SK-N-SH (cell line): ENCODE results near the gene DAB2IP. TPM values are rescaled to one million over a fixed set of nuclear protein-coding genes. Genes with fewer than 3 reads are reported as not detected.

Experiments
- CTCF ChIA-PET: fragments of 300-600, 350-600 bp; formaldehyde crosslinking; extraction: SDS; loops from one replicate; lab custom pipeline; 2021; lab: Yijun Ruan, JAX
- POLR2A ChIA-PET: fragments of 350-600 bp; sonication (Branson Sonifier 250); formaldehyde crosslinking; extraction: SDS; loops from one replicate; lab custom pipeline; 2020; ENCODE audit warnings: antibody characterized with exemption, inconsistent platforms; lab: Yijun Ruan, JAX
- DNase-seq: peaks from one replicate; pipeline ENCODE4 v3.0.0; 2012
- H2AFZ ChIP-seq: fragments of 200-600 bp; sonication (generic); 2 replicates; pipeline ENCODE4 v1.8.1; 2016; ENCODE audit warnings: antibody characterized with exemption, mild to moderate bottlenecking, low read depth
- H3F3A ChIP-seq: fragments of 200-600 bp; sonication (generic); replicated peaks from 2 replicates; pipeline ENCODE3; 2016; ENCODE audit warnings: antibody characterized with exemption, mild to moderate bottlenecking; ENCODE audit not compliant: insufficient read depth
- H3K27ac ChIP-seq, 2 experiments: fragments of 200-500 bp in 1 of 2; fragments of 200-600 bp in 1 of 2; sonication (Bioruptor generic) in 1 of 2; sonication (generic), shearing (Covaris generic) in 1 of 2; 2 replicates each; pipeline versions ENCODE4 v1.5.1 to v1.6.1; 2014 to 2016; ENCODE audit warnings: low read depth in 2 of 2, inconsistent platforms in 1 of 2, low read length in 1 of 2, mild to moderate bottlenecking in 1 of 2, mixed read lengths in 1 of 2
- H3K27me3 ChIP-seq: fragments of 200-600 bp; sonication (generic), shearing (Covaris generic); 2 replicates; pipeline ENCODE4 v1.6.1; 2016; ENCODE audit warnings: mixed run types; ENCODE audit not compliant: insufficient read depth
- H3K36me3 ChIP-seq, 2 experiments: fragments of 200-500 bp in 1 of 2; fragments of 200-600 bp in 1 of 2; sonication (Bioruptor generic) in 1 of 2; sonication (generic) in 1 of 2; replicated peaks in 1 of 2; 2 replicates each; pipeline versions ENCODE3 to v1.5.1; 2014 to 2016; ENCODE audit warnings: low read length in 1 of 2, mild to moderate bottlenecking in 1 of 2; ENCODE audit not compliant: insufficient read depth in 2 of 2, control insufficient read depth in 1 of 2
- H3K4me1 ChIP-seq, 2 experiments: fragments of 200-500 bp in 1 of 2; fragments of 200-600 bp in 1 of 2; sonication (Bioruptor generic) in 1 of 2; sonication (generic), shearing (Covaris generic) in 1 of 2; 2 replicates each; pipeline versions ENCODE4 v1.5.1 to v1.6.1; 2014 to 2016; ENCODE audit warnings: low read depth in 1 of 2, low read length in 1 of 2, mixed run types in 1 of 2; ENCODE audit not compliant: insufficient read depth in 2 of 2, control insufficient read depth in 1 of 2
- H3K4me2 ChIP-seq: fragments of 200-600 bp; sonication (generic), shearing (Covaris generic); 2 replicates; pipeline ENCODE4 v1.6.1; 2017; ENCODE audit warnings: mixed run types
- H3K4me3 ChIP-seq, 2 experiments: fragments of 200-500 bp in 1 of 2; fragments of 200-600 bp in 1 of 2; sonication (Bioruptor generic) in 1 of 2; sonication (generic), shearing (Covaris generic) in 1 of 2; 2 replicates each; pipeline versions ENCODE4 v1.5.1 to v1.8.1; 2014 to 2016; ENCODE audit warnings: low read depth in 2 of 2, inconsistent platforms in 1 of 2, low read length in 1 of 2, mild to moderate bottlenecking in 1 of 2, mixed read lengths in 1 of 2, moderate library complexity in 1 of 2
- H3K79me2 ChIP-seq: fragments of 200-600 bp; sonication (generic); 2 replicates; pipeline ENCODE4 v1.8.1; 2017; ENCODE audit warnings: mild to moderate bottlenecking; ENCODE audit not compliant: insufficient read depth
- H3K9ac ChIP-seq: fragments of 200-600 bp; sonication (generic); 2 replicates; pipeline ENCODE4 v1.6.1; 2017; ENCODE audit warnings: mixed run types
- H3K9me2 ChIP-seq: fragments of 200-600 bp; sonication (generic); 2 replicates; pipeline ENCODE4 v1.6.1; 2017; ENCODE audit warnings: mixed run types
- H3K9me3 ChIP-seq: fragments of 200-600 bp; sonication (generic); 2 replicates; pipeline ENCODE4 v1.6.1; 2017; ENCODE audit warnings: mixed run types, mild to moderate bottlenecking, moderate library complexity
- H4K20me1 ChIP-seq: fragments of 200-600 bp; sonication (generic); 2 replicates; pipeline ENCODE4 v1.6.1; 2017; ENCODE audit warnings: mild to moderate bottlenecking, mixed run types; ENCODE audit not compliant: insufficient read depth
- CTCF ChIP-seq: fragments of 200-600 bp; sonication (generic); IDR thresholded peaks from 2 replicates; pipeline ENCODE4 v1.6.1; 2017; ENCODE audit warnings: antibody characterized with exemption, mild to moderate bottlenecking, moderate library complexity
- ELF1 ChIP-seq: IDR thresholded peaks from 2 replicates; pipeline ENCODE4 v1.4.0; 2012
- EP300 ChIP-seq, 2 experiments: IDR thresholded peaks; 2 replicates each; pipeline versions ENCODE4 v1.4.0 to v1.6.1; 2012; ENCODE audit warnings: borderline replicate concordance in 1 of 2, low read depth in 1 of 2, low read length in 1 of 2
- FOXJ3 ChIP-seq: sonication (generic); formaldehyde crosslinking; IDR thresholded peaks from 2 replicates; pipeline ENCODE4 v1.5.1; 2020; ENCODE audit warnings: mild to moderate bottlenecking, missing genetic modification reagents
- IRF3 ChIP-seq: fragments of 150-350 bp; IDR thresholded peaks from 2 replicates; pipeline ENCODE4 v1.6.1; 2016; ENCODE audit warnings: mild to moderate bottlenecking, low read depth, low read length
- JUND ChIP-seq: IDR thresholded peaks from 2 replicates; pipeline ENCODE4 v1.4.0; 2012
- MXI1 ChIP-seq: IDR thresholded peaks from 2 replicates; pipeline ENCODE4 v1.6.1; 2012; ENCODE audit warnings: mild to moderate bottlenecking, low read depth, low read length, improper control_type of control experiment
- NRF1 ChIP-seq: IDR thresholded peaks from 2 replicates; pipeline ENCODE4 v1.6.1; 2012; ENCODE audit warnings: low read depth, mild to moderate bottlenecking, low read length
- POLR2AphosphoS5 ChIP-seq: IDR thresholded peaks from 2 replicates; pipeline ENCODE4 v1.6.1; 2012; ENCODE audit warnings: low read depth, low read length
- RAD21 ChIP-seq: IDR thresholded peaks from 2 replicates; pipeline ENCODE4 v1.6.1; 2012; ENCODE audit warnings: mild to moderate bottlenecking, low read length
- RFX5 ChIP-seq: IDR thresholded peaks from 2 replicates; pipeline ENCODE4 v1.6.1; 2012; ENCODE audit warnings: mild to moderate bottlenecking, improper control_type of control experiment, low read length
- RXRA ChIP-seq: IDR thresholded peaks from 2 replicates; pipeline ENCODE4 v1.4.0; 2012; ENCODE audit warnings: low read depth, mild to moderate bottlenecking, borderline replicate concordance
- SIN3A ChIP-seq: IDR thresholded peaks from 2 replicates; pipeline ENCODE4 v1.6.1; 2012; ENCODE audit warnings: low read depth, mild to moderate bottlenecking, low read length, moderate library complexity, borderline replicate concordance
- TAF1 ChIP-seq: IDR thresholded peaks from 2 replicates; pipeline ENCODE4 v1.6.1; 2012; ENCODE audit warnings: low read depth, mild to moderate bottlenecking, low read length, moderate library complexity, borderline replicate concordance
- TCF12 ChIP-seq: IDR thresholded peaks from 2 replicates; pipeline ENCODE4 v1.4.0; 2012
- TEAD4 ChIP-seq: IDR thresholded peaks from 2 replicates; pipeline ENCODE4 v1.4.0; 2012; ENCODE audit warnings: mild to moderate bottlenecking, borderline replicate concordance; ENCODE audit not compliant: insufficient read depth
- USF1 ChIP-seq: IDR thresholded peaks from 2 replicates; pipeline ENCODE4 v1.4.0; 2012; ENCODE audit warnings: low read depth, borderline replicate concordance
- YY1 ChIP-seq: IDR thresholded peaks from 2 replicates; pipeline ENCODE4 v1.4.0; 2012; ENCODE audit warnings: low read depth, mild to moderate bottlenecking
- WGBS: methylation state at CpG from one replicate; pipeline ENCODE4 v1.1.6; 2017; ENCODE audit warnings: low lambda C conversion rate; 5-methylcytosine and 5-hydroxymethylcytosine counted together
- polyA plus RNA-seq, 3 experiments: library from polyadenylated mRNA; depleted of rRNA; stranded (reverse); fragments of >200 nt; gene quantifications; 2 replicates each; pipeline ENCODE4 v1.2.3, GENCODE V29; 2012

DAB2IP gene
- polyA plus RNA-seq, 1 of the 3 experiments (the other 2 are of a cell fraction), result 21.4 TPM

GRCh38 chr9:121688681-121689080 lies 37.2 kb downstream of the DAB2IP start (continued):
- no peak for TF ChIP-seq IRF3
- TF ChIP-seq FOXJ3 (CRISPR knock-in tag), result no peak

- H3K27ac ChIP-seq, result no peak overlapping the region
- H3K4me3 ChIP-seq, result no peak overlapping the region
- DNase-seq, result no peak
- peaks cover 34% of the 10 kb centered on the region for H4K20me1 ChIP-seq
- no peaks in the 10 kb centered on the region for H3K79me2 ChIP-seq
- CTCF ChIA-PET, result interaction anchor here (0.7 to 4.7 kb wide), 13 partner anchors 9 to 306 kb away, joined by 3 to 14 read pairs (median 4); no protein-coding TSS in a partner anchor
- TF ChIP-seq TCF12 (no peak), CTCF (no peak), SIN3A (no peak), USF1 (no peak)
- no peaks in the 10 kb centered on the region for H3K36me3 ChIP-seq
- no peaks in the 10 kb centered on the region for H3K27me3 ChIP-seq
- POLR2A ChIA-PET, result no interaction called here
- H3K9me2 ChIP-seq, result no peaks in the 10 kb centered on the region
- H3K4me1 ChIP-seq, result peaks cover 12 to 14% of the 10 kb centered on the region in 2 experiments; a peak in 3 of 4 replicates
- 93% methylated on average over 8 of the region's 9 CpGs for WGBS
- peaks cover 30% of the 10 kb centered on the region for H3F3A ChIP-seq
- no peak overlapping the region for H3K9ac ChIP-seq
- no peak overlapping the region for H3K4me2 ChIP-seq
- no peaks in the 10 kb centered on the region for H3K9me3 ChIP-seq
- H2AFZ ChIP-seq, result no peak overlapping the region
Measured at GRCh38 chr9:121689461-121690157, 38.2 kb downstream of the DAB2IP start.

- no peak for DNase-seq
- Histone ChIP-seq H3K4me3 (no peak overlapping the region), H3F3A (peaks cover 30% of the 10 kb centered on the region), H3K79me2 (no peaks in the 10 kb centered on the region), H3K9ac (no peak overlapping the region), H3K9me2 (no peaks in the 10 kb centered on the region), H4K20me1 (peaks cover 34% of the 10 kb centered on the region), H3K27ac (no peak overlapping the region; a peak in 1 of 4 replicates), H3K27me3 (no peaks in the 10 kb centered on the region), H3K9me3 (no peaks in the 10 kb centered on the region), H3K36me3 (no peaks in the 10 kb centered on the region), H3K4me1 (peaks cover 14 to 18% of the 10 kb centered on the region in 2 experiments; a peak in 3 of 4 replicates), H2AFZ (no peak overlapping the region), H3K4me2 (no peak overlapping the region)
- WGBS, result 95% methylated on average over 6 of the region's 8 CpGs
- TF ChIP-seq NRF1, result no peak
- TF ChIP-seq EP300 (IDR thresholded peaks at IDR 0.05; ENCODE audit: borderline replicate concordance in 1 of 2, low read depth in 1 of 2, low read length in 1 of 2), result no peak
- TF ChIP-seq SIN3A, result no peak
- TF ChIP-seq RXRA, result no peak
- no peak for TF ChIP-seq POLR2AphosphoS5
- no peak for TF ChIP-seq RFX5
- no peak for TF ChIP-seq TAF1
- no peak for TF ChIP-seq MXI1
- TF ChIP-seq TCF12, result no peak
- no peak for TF ChIP-seq RAD21
- TF ChIP-seq ELF1, result no peak
- no peak for TF ChIP-seq YY1
- TF ChIP-seq JUND, result no peak
- TF ChIP-seq TEAD4, result no peak
- CTCF ChIA-PET, result interaction anchor here (0.7 to 4.7 kb wide), 12 partner anchors 8 to 305 kb away, joined by 3 to 14 read pairs (median 4); no protein-coding TSS in a partner anchor
- POLR2A ChIA-PET, result no interaction called here
Measured at GRCh38 chr9:121690316-121690715, 38.9 kb downstream of the DAB2IP start.
